ENCODE data around the gene PDXK. TPM values are rescaled to one million over a fixed set of nuclear protein-coding genes. Genes with fewer than 3 reads are reported as not detected.

PDXK gene
- total and polyA plus RNA-seq, 10 of the 15 experiments (the other 5 are each of a cell fraction or from before 2014, with no cell fraction given): 3.7 to 141 (median 60.0) TPM

DNA sequence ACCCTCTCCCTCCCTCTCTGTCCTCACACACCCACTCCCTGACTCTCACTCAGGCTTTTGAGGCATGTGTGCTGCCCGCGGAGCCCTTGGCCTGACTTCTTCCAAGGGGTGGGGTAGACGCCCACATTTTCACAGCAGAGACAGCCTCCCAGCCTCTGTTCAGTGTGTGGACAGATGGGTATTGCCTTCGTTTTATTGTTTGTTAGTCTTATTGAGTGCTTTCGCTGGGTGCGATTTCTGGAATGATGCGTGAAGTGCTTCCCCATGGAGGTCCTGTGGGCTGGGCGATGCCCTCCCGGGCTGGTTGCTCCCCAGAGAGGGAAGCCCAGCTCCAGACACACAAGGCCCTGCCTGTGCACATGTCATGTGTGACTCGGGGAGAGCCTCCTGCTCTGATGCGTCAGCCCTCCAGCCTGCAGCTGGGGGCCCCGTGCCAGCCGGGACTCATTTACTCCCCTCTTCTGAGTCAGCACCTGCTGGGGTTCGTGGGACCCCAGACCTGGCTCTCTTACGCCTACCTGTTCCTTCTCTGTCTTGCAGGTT is 14.7 kb downstream of the PDXK start (continued):
- TF ChIP-seq, protein P1, sequence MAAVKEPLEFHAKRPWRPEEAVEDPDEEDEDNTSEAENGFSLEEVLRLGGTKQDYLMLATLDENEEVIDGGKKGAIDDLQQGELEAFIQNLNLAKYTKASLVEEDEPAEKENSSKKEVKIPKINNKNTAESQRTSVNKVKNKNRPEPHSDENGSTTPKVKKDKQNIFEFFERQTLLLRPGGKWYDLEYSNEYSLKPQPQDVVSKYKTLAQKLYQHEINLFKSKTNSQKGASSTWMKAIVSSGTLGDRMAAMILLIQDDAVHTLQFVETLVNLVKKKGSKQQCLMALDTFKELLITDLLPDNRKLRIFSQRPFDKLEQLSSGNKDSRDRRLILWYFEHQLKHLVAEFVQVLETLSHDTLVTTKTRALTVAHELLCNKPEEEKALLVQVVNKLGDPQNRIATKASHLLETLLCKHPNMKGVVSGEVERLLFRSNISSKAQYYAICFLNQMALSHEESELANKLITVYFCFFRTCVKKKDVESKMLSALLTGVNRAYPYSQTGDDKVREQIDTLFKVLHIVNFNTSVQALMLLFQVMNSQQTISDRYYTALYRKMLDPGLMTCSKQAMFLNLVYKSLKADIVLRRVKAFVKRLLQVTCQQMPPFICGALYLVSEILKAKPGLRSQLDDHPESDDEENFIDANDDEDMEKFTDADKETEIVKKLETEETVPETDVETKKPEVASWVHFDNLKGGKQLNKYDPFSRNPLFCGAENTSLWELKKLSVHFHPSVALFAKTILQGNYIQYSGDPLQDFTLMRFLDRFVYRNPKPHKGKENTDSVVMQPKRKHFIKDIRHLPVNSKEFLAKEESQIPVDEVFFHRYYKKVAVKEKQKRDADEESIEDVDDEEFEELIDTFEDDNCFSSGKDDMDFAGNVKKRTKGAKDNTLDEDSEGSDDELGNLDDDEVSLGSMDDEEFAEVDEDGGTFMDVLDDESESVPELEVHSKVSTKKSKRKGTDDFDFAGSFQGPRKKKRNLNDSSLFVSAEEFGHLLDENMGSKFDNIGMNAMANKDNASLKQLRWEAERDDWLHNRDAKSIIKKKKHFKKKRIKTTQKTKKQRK (IDR thresholded peaks at IDR 0.05; ENCODE audit: low read depth, low read length): no peak

DNA sequence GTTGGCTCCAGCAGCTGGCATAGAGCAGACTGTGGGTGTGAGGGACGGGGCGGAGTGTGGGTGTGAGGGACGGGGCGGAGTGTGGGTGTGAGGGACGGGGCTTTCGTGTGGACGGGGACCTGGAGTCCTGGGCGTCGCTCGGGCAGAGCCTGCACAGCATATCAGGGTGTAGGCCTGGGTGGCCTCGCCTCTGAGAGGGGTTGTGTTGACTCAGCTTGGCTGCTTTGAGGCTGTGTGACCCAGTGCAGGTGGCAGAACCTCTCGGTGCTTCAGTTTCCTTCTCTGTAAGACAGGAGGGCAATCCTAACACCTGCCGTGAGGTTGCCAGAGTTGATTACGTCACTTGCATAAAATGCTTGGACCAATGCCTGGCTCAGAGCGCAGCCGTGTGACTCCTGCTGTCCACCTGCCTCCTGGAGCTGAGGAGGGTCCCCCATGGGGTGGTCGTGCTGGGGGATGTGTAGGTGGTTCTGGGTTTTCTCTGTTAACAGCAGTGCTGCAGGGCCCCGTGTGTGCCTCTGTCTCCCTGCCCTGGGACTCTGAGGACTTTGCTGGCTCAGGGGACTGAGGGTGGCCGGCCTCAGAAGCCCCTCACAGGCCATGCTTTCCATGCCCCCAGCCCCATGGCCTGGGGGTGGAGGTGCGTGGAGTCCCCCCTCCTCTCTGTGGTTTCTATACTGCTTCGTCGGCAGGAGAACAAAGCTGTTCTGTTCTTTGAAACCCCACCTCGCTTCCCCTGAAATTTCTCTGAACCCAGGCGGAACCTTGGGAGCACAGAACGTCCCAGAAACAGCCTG is 15.4 kb downstream of the PDXK start:
- SMC1A ChIA-PET (ENCODE audit: uncharacterized antibody, unreplicated experiment): no interaction called here
- intact Hi-C loops (cut with micrococcal nuclease; ENCODE audit: unreplicated experiment) (no loop called here), in situ Hi-C loops (cut with MboI) (no loop called here)
- Histone ChIP-seq H4K20me1 (ENCODE audit: control insufficient read depth, insufficient read depth) (no peaks in the 10 kb centered on the region; the same call in 1 of the 2 replicates), H3K27me3 (replicated peaks in 1 of 2; ENCODE audit: control insufficient read depth in 2 of 2, insufficient read depth in 2 of 2, low read length in 1 of 2) (no peaks in the 10 kb centered on the region), H3K9me3 (replicated peaks; ENCODE audit: control insufficient read depth, insufficient read depth, low read length) (no peaks in the 10 kb centered on the region), H2AFZ (ENCODE audit: control insufficient read depth, low read depth, low read length) (no peak overlapping the region), H3K27ac (ENCODE audit: control insufficient read depth, insufficient read depth) (no peak overlapping the region), H3K36me3 (ENCODE audit: control insufficient read depth in 2 of 2, insufficient read depth in 2 of 2, low read length in 1 of 2) (peaks cover 9 to 17% of the 10 kb centered on the region in 2 experiments; a peak in 3 of 4 replicates), H3K9ac (ENCODE audit: control insufficient read depth, insufficient read depth, low read length) (no peak overlapping the region), H3K4me3 (no peak overlapping the region), H3K4me1 (ENCODE audit: control insufficient read depth, insufficient read depth, low read length) (peaks cover 2% of the 10 kb centered on the region; the same call in 1 of the 2 replicates), H3K79me2 (ENCODE audit: control insufficient read depth, insufficient read depth, low read length) (peaks cover 9% of the 10 kb centered on the region), H3K4me2 (ENCODE audit: control insufficient read depth, insufficient read depth) (no peak overlapping the region)
- BruUV-seq (replicated peaks): no TSS peak
- FAIRE-seq (no peak), DNase-seq (ENCODE audit: low read depth, low spot score) (no peak), ATAC-seq (peak; percentile 18; the same call in 2 of the 3 replicates)
- RAD21 ChIA-PET (ENCODE audit: unreplicated experiment): no interaction called here
- TF ChIP-seq POU2F2 (IDR thresholded peaks at IDR 0.05; ENCODE audit: borderline replicate concordance, low read depth, low read length): no peak
- TF ChIP-seq TCF3 (IDR thresholded peaks at IDR 0.05; ENCODE audit: borderline replicate concordance, insufficient read depth, low read depth, low read length): no peak
- no peak for TF ChIP-seq GATAD2B (conservative IDR thresholded peaks at IDR 0.05; ENCODE audit: low read depth)
- no peak for TF ChIP-seq CHD4 (IDR thresholded peaks at IDR 0.05)
- no peak for TF ChIP-seq HCFC1 (IDR thresholded peaks at IDR 0.05; ENCODE audit: low read length)
- no peak for TF ChIP-seq NFXL1 (IDR thresholded peaks at IDR 0.05; ENCODE audit: borderline replicate concordance)
- TF ChIP-seq, protein P2, sequence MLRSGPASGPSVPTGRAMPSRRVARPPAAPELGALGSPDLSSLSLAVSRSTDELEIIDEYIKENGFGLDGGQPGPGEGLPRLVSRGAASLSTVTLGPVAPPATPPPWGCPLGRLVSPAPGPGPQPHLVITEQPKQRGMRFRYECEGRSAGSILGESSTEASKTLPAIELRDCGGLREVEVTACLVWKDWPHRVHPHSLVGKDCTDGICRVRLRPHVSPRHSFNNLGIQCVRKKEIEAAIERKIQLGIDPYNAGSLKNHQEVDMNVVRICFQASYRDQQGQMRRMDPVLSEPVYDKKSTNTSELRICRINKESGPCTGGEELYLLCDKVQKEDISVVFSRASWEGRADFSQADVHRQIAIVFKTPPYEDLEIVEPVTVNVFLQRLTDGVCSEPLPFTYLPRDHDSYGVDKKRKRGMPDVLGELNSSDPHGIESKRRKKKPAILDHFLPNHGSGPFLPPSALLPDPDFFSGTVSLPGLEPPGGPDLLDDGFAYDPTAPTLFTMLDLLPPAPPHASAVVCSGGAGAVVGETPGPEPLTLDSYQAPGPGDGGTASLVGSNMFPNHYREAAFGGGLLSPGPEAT (IDR thresholded peaks at IDR 0.05; ENCODE audit: low read depth): no peak
- TF ChIP-seq SREBF1 (IDR thresholded peaks at IDR 0.05; ENCODE audit: low read length): no peak
- TF ChIP-seq RAD21 (IDR thresholded peaks at IDR 0.05; ENCODE audit: insufficient read depth, low read depth, low read length): no peak
- TF ChIP-seq JUND (IDR thresholded peaks at IDR 0.05; ENCODE audit: low read depth, low read length): no peak
- no peak for TF ChIP-seq ESRRA (IDR thresholded peaks at IDR 0.05; ENCODE audit: low read length)
- TF ChIP-seq NFYB (IDR thresholded peaks at IDR 0.05; ENCODE audit: insufficient read depth, low read depth, low read length): no peak
- CTCF ChIA-PET: no interaction called here
- 59% methylated on average over 20 of the region's 25 CpGs for WGBS (ENCODE audit: insufficient coverage, insufficient replicate concordance, low lambda C conversion rate, missing lambda C conversion rate)
- POLR2A ChIA-PET: no interaction called here

Measured in GM12878 (cell line).